Measurements from ENCODE around the gene TBC1D22A.
"Not testable (repeated sequence)": the region's sequence is repeated elsewhere in the genome, so short reads cannot be mapped to it uniquely, and the experiment has no call there.

Gene TBC1D22A, protein sequence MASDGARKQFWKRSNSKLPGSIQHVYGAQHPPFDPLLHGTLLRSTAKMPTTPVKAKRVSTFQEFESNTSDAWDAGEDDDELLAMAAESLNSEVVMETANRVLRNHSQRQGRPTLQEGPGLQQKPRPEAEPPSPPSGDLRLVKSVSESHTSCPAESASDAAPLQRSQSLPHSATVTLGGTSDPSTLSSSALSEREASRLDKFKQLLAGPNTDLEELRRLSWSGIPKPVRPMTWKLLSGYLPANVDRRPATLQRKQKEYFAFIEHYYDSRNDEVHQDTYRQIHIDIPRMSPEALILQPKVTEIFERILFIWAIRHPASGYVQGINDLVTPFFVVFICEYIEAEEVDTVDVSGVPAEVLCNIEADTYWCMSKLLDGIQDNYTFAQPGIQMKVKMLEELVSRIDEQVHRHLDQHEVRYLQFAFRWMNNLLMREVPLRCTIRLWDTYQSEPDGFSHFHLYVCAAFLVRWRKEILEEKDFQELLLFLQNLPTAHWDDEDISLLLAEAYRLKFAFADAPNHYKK

DNA sequence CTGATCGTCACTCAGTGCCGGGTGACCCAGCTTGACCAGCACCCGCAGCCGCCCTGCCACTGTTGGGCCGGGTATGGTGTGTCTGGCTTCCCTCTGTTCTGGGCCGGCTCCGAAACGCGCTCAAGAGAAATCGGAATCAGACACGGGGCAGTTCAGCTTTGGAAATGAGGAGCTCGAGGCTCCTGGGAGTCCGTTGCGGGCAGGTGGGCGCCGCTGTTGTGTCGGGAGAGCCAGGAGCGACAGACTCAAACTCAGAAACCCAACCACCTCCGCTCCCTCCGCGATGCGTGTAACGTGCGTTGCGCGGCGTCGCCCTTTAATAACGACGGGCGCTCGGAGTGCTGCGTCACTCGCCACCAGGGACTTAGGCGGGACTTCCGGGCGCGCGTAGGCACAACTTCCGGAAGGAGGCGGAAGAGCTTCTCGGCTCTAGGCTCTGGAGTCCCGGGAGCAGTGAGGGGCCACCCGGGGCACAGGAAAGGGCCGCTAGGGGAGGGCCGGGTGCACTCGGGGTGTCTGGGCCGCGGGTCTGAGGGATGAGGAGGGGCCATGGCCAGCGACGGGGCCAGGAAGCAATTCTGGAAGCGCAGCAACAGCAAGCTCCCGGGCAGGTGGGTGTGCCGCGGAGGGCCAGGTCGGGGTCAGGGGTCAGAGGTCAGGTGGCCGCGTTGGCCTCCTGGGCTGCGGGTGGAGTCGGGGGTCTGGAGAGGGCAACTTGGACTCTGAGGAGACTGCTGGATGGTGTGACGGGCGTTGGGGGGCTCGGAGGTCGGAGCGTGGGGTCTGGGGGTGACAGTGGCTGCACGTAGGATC lies at the start of gene TBC1D22A:
Gene TBC1D22A, plus strand, starts transcription at position 413 of the 813 bp plus-strand sequence. Its CDS starts 137 bp downstream, at position 550.
- DNase-seq (ENCODE audit: low read depth) = peak; percentile 92

DNA sequence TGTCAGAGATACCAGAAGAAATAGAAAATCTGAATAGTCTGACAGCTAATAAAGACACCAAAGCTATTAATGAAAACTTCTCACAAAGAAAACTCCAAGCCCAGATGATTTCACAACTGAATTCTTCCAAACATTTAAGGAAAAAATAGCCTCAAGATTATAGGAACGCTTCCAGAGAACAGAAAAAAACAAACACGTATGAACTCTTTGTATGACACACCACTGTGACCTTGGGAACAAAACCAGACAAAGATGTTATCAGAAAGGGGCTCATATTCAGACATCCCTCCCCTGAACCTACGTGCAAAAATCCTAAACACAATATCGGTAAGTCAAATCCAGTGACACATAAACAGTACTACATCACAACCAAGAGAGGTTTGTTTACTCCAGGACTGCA lies 47.9 kb upstream of the TBC1D22A start:
- DNase-seq (ENCODE audit: low read depth) = peak; percentile 66

- DNase-seq (ENCODE audit: low read depth) = no peak
These were observed 42.5 kb upstream of the TBC1D22A start for GRCh38 chr22:46719921-46720320.

DNA sequence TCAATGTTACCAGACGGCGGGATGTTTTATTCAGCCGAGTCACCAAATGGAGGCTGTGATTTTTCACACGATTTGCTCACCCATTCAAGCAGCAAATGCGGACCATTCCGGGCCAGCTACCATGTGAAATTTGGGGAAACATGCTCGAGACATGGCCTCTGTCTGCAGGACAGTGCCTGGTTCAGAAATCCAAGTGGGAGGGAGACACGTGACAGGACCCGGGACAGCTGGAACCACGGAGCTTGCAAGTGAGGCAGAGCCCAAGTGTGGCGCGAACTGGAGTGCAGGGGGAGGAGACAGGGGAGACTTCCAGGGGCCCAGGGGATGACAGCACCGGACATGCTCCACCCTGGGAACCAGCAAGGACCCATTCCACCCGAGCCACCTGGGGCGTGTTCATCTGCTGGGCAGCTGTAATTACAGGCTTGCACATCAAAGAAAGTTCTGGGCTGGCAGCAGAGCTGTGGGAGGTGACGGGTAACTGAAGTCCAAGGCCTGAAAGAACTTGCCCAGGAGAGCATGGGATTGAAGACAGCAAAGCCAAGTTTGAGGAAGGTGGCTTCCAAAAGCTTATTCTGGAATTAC lies 40.9 kb upstream of the TBC1D22A start:
- DNase-seq (ENCODE audit: low read depth) = no peak

- no peak for DNase-seq (ENCODE audit: low read depth)
These were observed 38.6 kb upstream of the TBC1D22A start for GRCh38 chr22:46723882-46724281.

- DNase-seq (ENCODE audit: low read depth) = no peak
These were observed 37.4 kb upstream of the TBC1D22A start for GRCh38 chr22:46725096-46725495.

DNA sequence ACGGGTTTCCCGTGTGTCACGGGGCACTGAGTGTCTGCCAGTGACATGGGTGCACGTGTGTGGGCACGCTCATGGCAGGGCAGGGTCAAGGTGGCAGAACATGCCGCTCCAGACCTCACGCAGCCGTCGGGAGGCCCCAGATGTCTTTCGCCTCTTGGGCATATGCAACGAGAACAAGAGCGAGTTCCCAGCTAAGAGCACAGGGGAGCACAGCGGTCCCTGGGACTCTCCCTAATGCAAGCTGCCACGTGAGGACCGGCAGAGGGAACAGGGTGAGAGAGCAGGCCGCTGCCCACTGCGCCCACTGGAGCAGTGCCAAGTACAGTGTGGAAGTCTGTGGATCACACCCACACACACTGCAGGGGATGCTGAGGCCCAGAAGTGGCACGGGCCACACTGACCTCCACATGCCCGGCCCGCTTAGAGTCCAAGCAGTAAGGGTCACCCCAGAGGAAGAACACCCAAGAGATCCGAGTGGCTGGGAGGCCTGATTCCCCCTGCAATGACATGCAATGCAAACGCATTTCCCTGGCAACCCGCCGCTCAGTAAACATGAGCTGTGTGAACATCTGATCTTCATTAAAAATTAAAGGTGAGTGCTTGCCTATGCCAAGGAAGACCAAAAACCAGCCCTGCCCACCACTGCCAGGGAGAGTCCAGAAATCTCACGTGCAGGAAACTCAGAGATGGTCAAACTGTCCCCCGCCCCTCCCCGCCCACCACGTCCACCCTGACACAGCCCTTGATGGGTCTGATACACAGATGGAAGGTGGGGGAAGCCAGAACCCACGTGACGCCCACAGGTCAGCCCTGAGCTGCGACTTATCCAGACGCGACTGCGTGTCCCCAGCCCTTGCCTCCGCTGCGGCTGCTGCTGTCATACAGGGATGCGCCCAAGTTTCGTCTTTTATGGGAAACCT lies 36.1 kb upstream of the TBC1D22A start:
- DNase-seq (ENCODE audit: low read depth) = peak; percentile 76

- DNase-seq (ENCODE audit: low read depth) = no peak
These were observed 35.5 kb upstream of the TBC1D22A start for GRCh38 chr22:46726986-46727317.

DNA sequence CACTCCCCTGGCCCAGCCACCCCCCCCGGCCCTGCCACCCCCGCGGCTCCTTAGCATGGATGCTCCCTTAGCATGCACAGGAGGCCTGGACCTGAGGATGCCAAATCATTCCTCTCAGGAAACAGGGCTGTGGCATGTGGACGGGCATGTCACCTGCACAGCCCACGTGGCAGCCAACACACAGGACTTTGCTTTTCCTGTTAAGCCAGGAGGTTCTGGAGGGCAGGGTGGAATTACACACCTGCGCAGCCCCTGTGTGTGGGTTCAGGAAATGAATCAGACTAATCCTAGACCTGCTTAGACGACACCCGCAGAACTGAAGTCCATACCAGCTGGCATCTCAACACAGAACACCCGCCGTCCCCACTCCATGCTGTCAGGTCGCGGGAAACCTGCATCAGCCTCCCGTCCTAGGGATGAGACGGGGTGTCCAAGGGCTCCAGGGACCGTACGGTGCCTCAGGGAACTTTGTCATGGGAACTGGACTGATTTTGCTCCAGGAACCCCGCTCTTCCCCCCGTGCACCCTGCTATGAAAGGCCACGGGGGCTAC lies 34.6 kb upstream of the TBC1D22A start:
- no peak for DNase-seq (ENCODE audit: low read depth)

DNA sequence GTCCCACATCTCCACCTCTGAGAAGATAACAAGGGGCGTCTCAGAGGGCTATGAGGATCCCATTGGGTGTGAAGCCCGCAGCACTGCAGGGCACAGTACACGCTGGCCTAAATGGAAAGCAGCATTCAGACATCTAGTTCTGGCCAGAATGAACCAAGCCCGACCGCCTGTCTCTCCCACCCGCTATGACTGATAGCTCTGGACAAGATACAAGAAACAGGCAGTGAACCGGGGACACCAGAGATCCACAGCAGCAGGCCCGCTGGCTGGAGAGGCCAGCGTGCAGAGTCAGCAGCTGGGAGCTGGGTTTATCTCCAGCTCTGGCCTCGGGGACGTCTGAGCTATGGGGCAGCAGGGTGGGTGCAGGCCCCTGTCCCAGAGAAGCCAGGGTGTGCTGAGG lies 34.0 kb upstream of the TBC1D22A start:
- no peak for DNase-seq (ENCODE audit: low read depth)

DNA sequence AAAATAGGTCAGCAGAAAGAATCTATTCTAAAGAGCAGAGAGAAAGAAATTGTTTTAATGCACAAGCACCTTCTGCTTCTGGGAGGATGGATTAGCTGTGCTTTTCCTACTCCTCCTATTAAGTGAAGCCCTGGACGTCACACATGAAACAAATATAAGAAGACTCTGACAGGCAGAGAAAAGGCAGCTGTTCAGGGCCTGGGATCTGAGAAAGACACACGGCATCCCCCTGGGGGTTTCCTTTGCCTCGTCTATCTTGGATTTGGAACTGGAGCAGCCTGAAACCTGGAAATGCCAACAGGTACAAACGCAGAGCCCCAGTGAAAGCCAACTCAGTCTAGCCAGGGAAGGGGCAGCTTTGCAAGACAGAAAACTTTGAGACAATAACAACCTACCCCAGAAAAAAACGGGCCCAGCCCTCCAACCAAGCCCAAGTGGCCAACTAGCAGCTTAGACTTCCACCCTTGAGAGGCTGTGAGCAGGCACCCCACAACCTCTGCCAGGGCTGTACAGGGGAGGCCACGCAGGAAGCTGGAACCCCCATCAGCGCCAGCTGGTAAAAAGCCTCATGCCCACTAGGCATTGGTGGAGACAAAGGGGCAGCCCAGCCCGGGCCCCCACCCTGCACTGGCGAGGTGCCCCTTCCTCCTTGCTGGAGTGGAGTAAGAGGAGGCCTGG lies 31.7 kb upstream of the TBC1D22A start:
- DNase-seq (ENCODE audit: low read depth) = no peak

DNA sequence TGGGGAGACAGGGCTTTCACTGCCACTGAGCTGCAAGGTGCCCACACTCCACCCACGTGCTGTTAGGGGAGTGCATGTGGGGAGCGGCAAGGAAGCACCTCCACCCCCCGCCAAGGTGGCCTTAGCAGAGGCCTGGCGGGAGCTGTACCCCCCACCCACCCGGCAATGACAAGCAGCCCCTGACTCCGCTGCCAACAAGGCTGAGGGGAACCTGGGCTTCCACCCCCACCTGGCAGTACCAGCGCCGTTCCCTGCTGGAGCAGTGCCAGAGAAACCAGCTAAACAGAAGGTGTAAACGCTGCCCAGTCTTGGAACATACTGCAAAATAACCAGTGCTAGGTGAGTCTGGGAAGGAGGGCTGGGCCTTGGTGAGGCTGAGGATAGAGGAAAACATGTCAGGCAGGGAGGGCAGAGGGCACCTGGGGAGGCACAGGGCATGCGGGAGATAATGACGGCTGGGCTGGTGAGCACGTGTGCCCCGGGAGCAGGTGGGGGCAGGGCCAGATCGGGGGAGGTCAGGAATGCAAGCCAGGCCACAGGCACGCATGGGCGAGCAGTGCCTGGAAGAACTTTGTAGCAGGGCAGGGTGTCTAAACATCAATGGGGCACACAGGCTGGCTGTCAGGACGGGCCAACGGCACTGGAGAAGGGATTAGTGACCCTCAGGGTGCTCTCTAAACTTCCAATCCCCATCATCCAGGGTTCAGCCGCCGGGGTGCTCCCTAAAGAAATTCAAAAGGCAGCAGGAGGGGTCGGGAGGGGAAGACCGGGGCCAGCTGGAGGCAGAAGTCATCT lies 31.0 kb upstream of the TBC1D22A start:
- no peak for DNase-seq (ENCODE audit: low read depth)

GRCh38 chr22:46732041-46732379 lies 30.4 kb upstream of the TBC1D22A start:
- DNase-seq (ENCODE audit: low read depth) = no peak

GRCh38 chr22:46732513-46732912 lies 29.9 kb upstream of the TBC1D22A start:
- no peak for DNase-seq (ENCODE audit: low read depth)

- not testable (repeated sequence) for DNase-seq (ENCODE audit: low read depth)
These were observed 28.2 kb upstream of the TBC1D22A start for GRCh38 chr22:46734213-46734722.

DNA sequence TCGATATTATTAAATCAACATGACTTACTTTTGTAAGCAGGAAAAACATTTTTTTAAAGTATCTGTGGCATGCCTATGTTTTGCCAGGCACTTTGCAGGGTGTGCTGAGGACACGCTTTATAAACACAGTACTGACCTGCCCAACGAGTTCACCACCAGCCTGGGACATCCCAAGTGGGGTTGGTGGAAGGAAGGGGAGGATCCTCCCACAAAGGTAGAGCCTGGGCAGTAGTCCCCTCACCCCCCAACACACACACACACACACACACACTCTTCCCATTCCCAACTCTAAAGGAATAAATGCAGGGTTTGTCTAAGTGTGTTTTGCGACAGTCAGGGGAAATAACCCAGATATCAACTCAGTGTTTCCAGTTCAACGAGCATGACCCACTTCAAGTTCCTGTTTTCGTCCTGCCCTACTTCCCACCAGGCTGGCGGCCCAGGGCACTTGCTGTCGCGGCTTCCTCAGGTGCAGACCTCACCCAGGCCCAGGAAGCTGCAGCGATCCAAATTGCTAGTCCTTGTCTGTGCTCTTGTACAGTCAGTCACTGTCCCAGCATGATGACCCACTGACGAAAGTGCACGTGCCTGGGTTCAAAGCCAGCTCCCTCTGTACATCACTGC lies 27.5 kb upstream of the TBC1D22A start:
- peak; percentile 38 for DNase-seq (ENCODE audit: low read depth)

GRCh38 chr22:46735747-46736608 lies 26.5 kb upstream of the TBC1D22A start:
- no peak for DNase-seq (ENCODE audit: low read depth)

- DNase-seq (ENCODE audit: low read depth) = no peak
These were observed 25.7 kb upstream of the TBC1D22A start for GRCh38 chr22:46736705-46737104.

Data from fibroblast of gingiva (primary cell).